EH (cell line): ENCODE data around the gene SNX11.

Source experiments
- DNase-seq: peaks from one replicate; pipeline ENCODE4 v3.0.0-alpha.2; 2015; ENCODE audit warnings: low read depth

Gene SNX11

GRCh38 chr17:48162306-48162934, 54.9 kb downstream of the SNX11 start:
- no peak for DNase-seq

GRCh38 chr17:48162946-48163506, 55.5 kb downstream of the SNX11 start:
- no peak for DNase-seq

- DNase-seq = no peak
Observed at GRCh38 chr17:48163809-48164208, 56.2 kb downstream of the SNX11 start.

- DNase-seq = no peak
Observed at GRCh38 chr17:48169926-48170325, 62.4 kb downstream of the SNX11 start.
